ENCODE data around the gene ADCYAP1R1.

The ADCYAP1R1 gene

GRCh38 chr7:31051598-31052486 lies at the start of gene ADCYAP1R1:
Gene ADCYAP1R1 (plus strand): TSS chr7:31052308. CDS start chr7:31063265, 10,957 bp downstream.
- DNase-seq: peak in 1 of 2 experiments; percentile 34

- no peak for DNase-seq
Measured at GRCh38 chr7:31003097-31003496, 49.0 kb upstream of the ADCYAP1R1 start.

- DNase-seq: no peak
Measured at GRCh38 chr7:31003721-31004120, 48.4 kb upstream of the ADCYAP1R1 start.

GRCh38 chr7:31004393-31004792 lies 47.7 kb upstream of the ADCYAP1R1 start:
- DNase-seq: no peak

- no peak for DNase-seq
Measured at GRCh38 chr7:31006857-31007256, 45.3 kb upstream of the ADCYAP1R1 start.

GRCh38 chr7:31007634-31008033 lies 44.5 kb upstream of the ADCYAP1R1 start:
- DNase-seq: no peak

- no peak for DNase-seq
Measured at GRCh38 chr7:31014826-31015225, 37.3 kb upstream of the ADCYAP1R1 start.

GRCh38 chr7:31017032-31017675 lies 35.0 kb upstream of the ADCYAP1R1 start:
- DNase-seq: no peak

- no peak for DNase-seq
Measured at GRCh38 chr7:31017721-31018120, 34.4 kb upstream of the ADCYAP1R1 start.

GRCh38 chr7:31019509-31019908 lies 32.6 kb upstream of the ADCYAP1R1 start:
- DNase-seq: no peak

- no peak for DNase-seq
Measured at GRCh38 chr7:31020161-31020560, 31.9 kb upstream of the ADCYAP1R1 start.

GRCh38 chr7:31020652-31021051 lies 31.5 kb upstream of the ADCYAP1R1 start:
- DNase-seq: no peak

- no peak for DNase-seq
Measured at GRCh38 chr7:31022117-31022516, 30.0 kb upstream of the ADCYAP1R1 start.

- no peak for DNase-seq
Measured at GRCh38 chr7:31022726-31023125, 29.4 kb upstream of the ADCYAP1R1 start.

GRCh38 chr7:31023877-31024276 lies 28.2 kb upstream of the ADCYAP1R1 start:
- DNase-seq: no peak

GRCh38 chr7:31027161-31027965 lies 24.7 kb upstream of the ADCYAP1R1 start:
- no peak for DNase-seq

- no peak for DNase-seq
Measured at GRCh38 chr7:31028006-31028405, 24.1 kb upstream of the ADCYAP1R1 start.

GRCh38 chr7:31028417-31028992 lies 23.6 kb upstream of the ADCYAP1R1 start:
- DNase-seq: peak; percentile 88 to 90

GRCh38 chr7:31029251-31030042 lies 22.7 kb upstream of the ADCYAP1R1 start:
- no peak for DNase-seq

GRCh38 chr7:31033674-31034300 lies 18.3 kb upstream of the ADCYAP1R1 start:
- DNase-seq: no peak

- DNase-seq: peak; percentile 17 to 51
Measured at GRCh38 chr7:31036924-31037323, 15.2 kb upstream of the ADCYAP1R1 start.

All from cerebellar nuclear complex (tissue), 1 donor.